GM21390 (cell line): ENCODE measurements around the gene P3R3URF.

Experiments
- ATAC-seq: cut with Tn5 transposase; IDR thresholded peaks from one replicate; pipeline ENCODE4 v1.9.1; 2021; ENCODE audit not compliant: unreplicated experiment

P3R3URF gene

GRCh38 chr1:46194641-46195193 lies 18.4 kb upstream of the P3R3URF start:
- ATAC-seq = no peak

- ATAC-seq = no peak
These were observed 17.8 kb upstream of the P3R3URF start for GRCh38 chr1:46193984-46194570.

DNA sequence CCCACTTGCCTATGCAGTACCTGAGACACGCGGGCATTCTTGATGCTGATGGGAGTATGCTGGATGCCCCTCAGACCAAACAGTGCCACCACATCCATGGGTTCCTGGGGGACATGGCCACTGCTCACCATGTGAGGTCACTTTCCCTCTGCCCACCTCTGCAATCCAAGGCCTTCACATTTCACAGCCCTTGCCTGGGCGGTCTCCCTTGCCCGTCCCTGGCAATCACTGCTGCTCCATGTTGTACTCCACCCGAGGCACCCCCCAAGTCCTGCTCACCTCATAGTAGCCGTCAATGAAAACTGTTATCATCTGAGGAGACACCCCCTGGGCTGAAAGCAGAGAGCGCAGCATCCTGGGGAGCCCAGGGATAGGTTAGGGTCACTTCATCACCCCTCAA lies 17.0 kb upstream of the P3R3URF start:
- no peak for ATAC-seq

GRCh38 chr1:46192171-46192570 lies 15.9 kb upstream of the P3R3URF start:
- ATAC-seq = no peak

- ATAC-seq = no peak
These were observed 14.9 kb upstream of the P3R3URF start for GRCh38 chr1:46191033-46191701.

DNA sequence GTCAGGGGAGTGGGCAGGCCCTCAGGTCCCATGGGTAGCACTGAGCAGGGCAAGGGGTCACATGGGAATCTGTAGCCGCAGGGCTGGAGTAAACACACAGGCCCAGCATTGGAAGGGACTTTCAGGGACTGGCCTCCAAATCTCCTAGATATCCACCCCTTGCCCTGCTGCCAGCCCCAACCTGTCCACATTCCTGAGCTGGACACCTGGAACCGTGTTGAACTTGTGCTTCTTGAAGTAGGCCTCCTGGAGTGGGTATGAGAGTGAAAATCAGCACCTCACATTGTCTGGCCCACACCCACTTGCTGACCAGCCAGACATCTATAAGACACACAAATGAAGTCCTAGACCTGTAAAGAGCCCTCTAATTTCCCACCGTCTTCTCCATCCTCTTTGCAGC lies 14.3 kb upstream of the P3R3URF start:
- ATAC-seq = no peak

GRCh38 chr1:46188295-46189030 lies 12.2 kb upstream of the P3R3URF start:
- no peak for ATAC-seq

- ATAC-seq = no peak
These were observed 11.0 kb upstream of the P3R3URF start for GRCh38 chr1:46187106-46187869.

DNA sequence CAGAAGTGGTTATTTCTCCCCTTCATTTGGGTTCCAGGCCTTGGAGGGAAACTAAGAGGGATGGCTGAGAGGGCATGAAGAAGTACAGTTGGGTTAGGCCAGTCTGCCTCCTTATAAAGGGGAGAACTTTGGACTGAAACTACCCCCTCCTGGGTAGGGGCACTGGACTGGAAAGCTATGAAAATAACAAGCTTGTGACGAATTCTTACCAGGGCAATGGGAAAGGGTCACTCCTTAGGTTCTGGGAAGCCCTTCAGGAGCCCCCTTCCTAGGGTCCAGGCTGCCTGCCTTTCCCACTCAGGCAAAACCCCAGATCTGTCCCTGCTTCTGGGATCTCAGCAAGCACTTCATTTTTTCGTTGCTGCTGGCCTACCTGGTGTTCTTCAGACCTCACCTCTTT lies 9.8 kb upstream of the P3R3URF start:
- no peak for ATAC-seq

- ATAC-seq = no peak
These were observed 8.8 kb upstream of the P3R3URF start for GRCh38 chr1:46184920-46185658.

DNA sequence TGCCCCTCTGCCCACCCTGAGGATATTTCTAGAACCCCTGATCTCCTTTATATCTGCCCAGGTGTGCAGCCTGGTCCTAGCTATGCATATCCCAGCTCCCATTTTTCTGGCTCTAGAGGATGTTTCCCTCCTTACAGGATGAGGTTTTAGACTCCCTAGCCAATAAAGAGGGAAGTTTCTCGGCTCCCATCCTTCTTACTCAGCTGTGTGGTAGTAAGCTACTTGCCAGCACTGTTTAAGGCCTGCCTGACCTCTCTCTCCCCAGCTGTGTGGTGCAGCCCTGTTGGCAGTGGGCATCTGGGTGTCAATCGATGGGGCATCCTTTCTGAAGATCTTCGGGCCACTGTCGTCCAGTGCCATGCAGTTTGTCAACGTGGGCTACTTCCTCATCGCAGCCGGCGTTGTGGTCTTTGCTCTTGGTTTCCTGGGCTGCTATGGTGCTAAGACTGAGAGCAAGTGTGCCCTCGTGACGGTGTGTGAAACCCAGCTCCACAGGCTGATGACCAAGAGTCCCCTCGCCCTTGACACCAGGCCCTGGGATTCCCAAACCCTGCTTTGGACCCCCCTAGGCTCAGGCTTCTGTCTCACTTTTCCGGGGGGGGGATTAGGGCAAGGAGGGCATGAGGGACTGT lies 7.8 kb upstream of the P3R3URF start:
- ATAC-seq = no peak

DNA sequence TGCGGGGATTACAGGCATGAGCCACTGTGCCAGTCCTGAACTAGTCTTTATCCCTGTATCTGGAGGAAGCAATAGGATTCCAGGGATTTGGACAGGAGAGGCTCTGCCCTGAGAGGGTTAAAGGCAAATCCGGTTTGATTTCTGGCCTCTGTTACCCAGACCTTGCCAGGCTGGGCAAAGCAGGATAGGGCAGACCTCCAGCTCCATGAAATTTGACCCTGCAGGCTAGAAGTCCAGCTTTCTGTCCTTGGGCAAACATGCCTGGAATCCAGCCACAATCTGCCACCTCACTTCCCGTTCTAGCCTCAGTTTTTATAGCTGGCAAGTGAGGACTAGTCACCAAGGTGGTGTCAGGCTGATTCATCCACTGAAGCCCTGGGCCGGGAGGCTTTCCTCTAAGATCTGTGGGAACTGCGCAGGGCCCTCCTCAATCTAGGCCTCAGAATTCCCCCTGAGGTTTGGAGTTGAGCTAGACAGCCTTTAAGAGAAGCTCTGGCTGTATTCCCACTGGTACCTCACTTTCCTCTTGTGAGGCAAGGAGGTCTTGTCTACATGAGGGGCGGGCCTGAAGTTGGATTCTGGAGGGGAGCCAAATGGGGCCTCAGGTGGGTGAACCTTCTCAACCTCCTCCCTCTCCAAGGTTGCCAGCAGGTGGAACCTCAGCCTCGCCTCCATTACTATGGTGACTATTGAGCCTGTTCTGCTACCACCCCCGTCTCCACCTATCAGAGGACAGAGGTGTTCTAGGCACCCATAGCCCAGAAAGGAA lies 7.0 kb upstream of the P3R3URF start:
- ATAC-seq = no peak

GRCh38 chr1:46181343-46182260 lies 5.3 kb upstream of the P3R3URF start:
- no peak for ATAC-seq

GRCh38 chr1:46180082-46180616 lies 3.9 kb upstream of the P3R3URF start:
- ATAC-seq = no peak

DNA sequence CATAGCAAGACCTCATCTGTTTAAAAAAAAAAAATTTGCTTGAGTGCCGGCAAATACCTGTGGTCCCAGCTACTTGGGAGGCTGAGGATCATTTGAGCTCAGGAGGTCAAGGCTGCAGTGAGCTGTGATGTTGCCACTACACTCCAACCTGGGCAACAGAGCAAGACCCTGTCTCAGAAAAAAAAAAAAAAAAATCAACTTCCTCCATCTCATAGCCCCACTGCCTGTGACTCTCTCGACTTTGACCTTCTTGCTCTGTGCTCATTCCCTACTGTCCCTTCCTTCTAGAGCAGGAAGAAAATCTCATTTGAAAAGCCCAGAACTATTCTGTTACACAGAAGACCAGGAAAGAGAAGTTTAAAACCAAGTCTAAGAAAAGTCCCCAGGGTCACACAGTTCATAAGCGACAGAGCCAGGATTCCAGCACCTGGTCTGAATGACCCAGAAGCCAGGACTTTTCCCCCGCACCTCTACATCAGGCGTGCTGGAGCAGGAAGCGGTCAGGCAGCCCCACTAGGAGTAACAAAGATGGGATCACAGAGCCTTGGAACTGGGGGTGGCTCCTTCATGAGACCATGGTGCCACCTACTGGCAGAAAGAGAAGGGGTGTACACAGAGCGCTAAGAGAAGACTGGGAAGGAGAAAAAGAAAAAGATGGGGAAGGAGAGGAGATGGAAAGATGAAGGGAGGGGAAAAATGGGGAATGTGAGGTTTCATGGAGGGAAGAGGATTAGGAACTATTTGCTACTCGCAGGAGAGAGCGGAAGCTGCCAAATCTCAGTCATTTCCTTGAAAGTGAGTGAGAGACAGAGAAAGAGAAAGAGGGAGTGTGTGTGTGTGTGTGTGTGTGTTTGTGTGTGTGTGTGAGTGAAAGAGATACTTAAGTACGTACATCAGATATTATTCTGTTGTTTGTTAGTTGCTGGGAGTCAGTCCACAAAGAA lies 3.1 kb upstream of the P3R3URF start:
- peak; percentile 68 for ATAC-seq

- ATAC-seq = no peak
These were observed 1.0 kb downstream of the P3R3URF start for GRCh38 chr1:46175243-46175642.
